H1 (cell line): Measurements from ENCODE around the gene FIG4.
A peak's percentile ranks its signal among the peaks of the same experiment; 100 is the strongest.

Source experiments
- CREB1 ChIP-seq: IDR thresholded peaks from 2 replicates; pipeline ENCODE4 v1.6.1; 2012; ENCODE audit warnings: inconsistent platforms
- NRF1 ChIP-seq: IDR thresholded peaks from 2 replicates; pipeline ENCODE4 v1.6.1; 2011; ENCODE audit warnings: mild to moderate bottlenecking, low read depth, low read length, improper control_type of control experiment
- POLR2A ChIP-seq, 2 experiments: IDR thresholded peaks; 1 replicate in 1 of 2; 2 replicates in 1 of 2; pipeline ENCODE4 v1.6.1; 2011; ENCODE audit warnings: low read depth in 2 of 2, low read length in 2 of 2, mild to moderate bottlenecking in 2 of 2; ENCODE audit errors: control extremely low read depth in 1 of 2
- POLR2AphosphoS5 ChIP-seq: IDR thresholded peaks from 2 replicates; pipeline ENCODE4 v1.6.1; 2011; ENCODE audit warnings: low read depth, low read length
- SIN3A ChIP-seq, 2 experiments: IDR thresholded peaks in 1 of 2; conservative IDR thresholded peaks in 1 of 2; 2 replicates each; pipeline ENCODE4 v1.6.1; 2011 to 2012; ENCODE audit warnings: low read length in 2 of 2, improper control_type of control experiment in 1 of 2, low read depth in 1 of 2, mild to moderate bottlenecking in 1 of 2
- SRF ChIP-seq: IDR thresholded peaks from 2 replicates; pipeline ENCODE4 v1.6.1; 2011; ENCODE audit warnings: mild to moderate bottlenecking, low read depth, low read length, moderate library complexity
- ZNF274 ChIP-seq: IDR thresholded peaks from 2 replicates; pipeline ENCODE4 v1.7.0; 2012; ENCODE audit warnings: low read length, borderline replicate concordance; ENCODE audit errors: extremely low read depth
- TF ChIP-seq, protein P1 (sequence below), 3 experiments: IDR thresholded peaks; 1 replicate in 2 of 3; 2 replicates in 1 of 3; pipeline versions ENCODE4 v1.5.1 to v1.6.1; 2011; ENCODE audit warnings: low read length in 3 of 3, mild to moderate bottlenecking in 3 of 3, inconsistent platforms in 2 of 3, low read depth in 1 of 3, moderate library complexity in 1 of 3; ENCODE audit not compliant: insufficient read depth in 1 of 3; ENCODE audit errors: control extremely low read depth in 1 of 3
- TF ChIP-seq, protein P2 (sequence below): IDR thresholded peaks from 2 replicates; pipeline ENCODE4 v1.6.1; 2011; ENCODE audit warnings: low read length, improper control_type of control experiment

DNA sequence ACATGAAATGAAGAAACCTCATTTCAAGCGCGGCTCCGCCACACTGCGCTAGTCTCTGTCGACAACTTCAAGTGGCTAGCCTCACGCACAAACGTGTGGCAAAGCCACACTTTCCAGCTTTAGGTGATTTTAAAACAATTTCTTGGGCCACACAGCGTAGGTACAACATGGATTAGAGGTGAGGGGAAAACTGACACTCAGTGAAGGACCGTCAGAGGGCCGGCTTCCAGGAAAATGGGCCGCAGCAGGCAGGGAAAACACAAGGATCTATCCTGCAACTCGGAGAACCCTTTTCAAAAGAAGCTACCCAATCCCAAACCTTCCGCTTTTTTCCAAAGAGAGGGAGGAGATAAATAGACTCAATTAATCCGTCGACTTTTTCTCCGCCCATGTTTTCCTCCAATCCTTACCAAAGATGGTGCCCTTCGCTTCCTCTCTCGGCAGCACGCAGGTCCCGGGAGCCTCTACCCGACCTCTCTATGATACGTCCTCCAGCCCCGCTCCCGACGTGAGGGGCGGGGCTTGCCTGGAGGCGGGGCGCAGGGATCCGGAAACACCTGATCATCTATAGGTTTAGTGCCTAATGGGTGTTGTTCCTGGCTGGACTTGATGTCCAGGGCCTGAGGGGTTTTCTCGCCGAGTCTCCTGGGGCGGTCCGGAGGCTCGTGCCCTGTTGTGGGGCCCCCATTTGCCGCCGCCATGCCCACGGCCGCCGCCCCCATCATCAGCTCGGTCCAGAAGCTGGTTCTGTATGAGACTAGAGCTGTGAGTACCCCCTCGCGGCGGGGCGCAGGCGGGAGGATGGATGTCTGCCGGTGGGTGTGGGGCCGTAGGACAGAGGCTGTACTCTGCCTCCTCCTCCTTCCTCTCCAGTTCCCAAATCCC, at the start of gene FIG4, which contains the start of gene AK9:
- TF ChIP-seq POLR2A (IDR thresholded peaks at IDR 0.05; ENCODE audit: control extremely low read depth in 1 of 2, low read depth in 2 of 2, low read length in 2 of 2) (peak; percentile 57 to 71), SIN3A (conservative IDR thresholded peaks at IDR 0.05 in 1 of 2, IDR thresholded peaks at IDR 0.05 in 1 of 2; ENCODE audit: low read depth in 1 of 2, low read length in 2 of 2) (peak in 1 of 2 experiments; percentile 66; a peak in 2 of 4 replicates), POLR2AphosphoS5 (peak; percentile 14), SRF (peak; percentile 45; the same call in 1 of the 2 replicates), CREB1 (peak; percentile 61; the same call in 1 of the 2 replicates), NRF1 (peak; percentile 47), ZNF274 (no peak)
- TF ChIP-seq, protein P1, sequence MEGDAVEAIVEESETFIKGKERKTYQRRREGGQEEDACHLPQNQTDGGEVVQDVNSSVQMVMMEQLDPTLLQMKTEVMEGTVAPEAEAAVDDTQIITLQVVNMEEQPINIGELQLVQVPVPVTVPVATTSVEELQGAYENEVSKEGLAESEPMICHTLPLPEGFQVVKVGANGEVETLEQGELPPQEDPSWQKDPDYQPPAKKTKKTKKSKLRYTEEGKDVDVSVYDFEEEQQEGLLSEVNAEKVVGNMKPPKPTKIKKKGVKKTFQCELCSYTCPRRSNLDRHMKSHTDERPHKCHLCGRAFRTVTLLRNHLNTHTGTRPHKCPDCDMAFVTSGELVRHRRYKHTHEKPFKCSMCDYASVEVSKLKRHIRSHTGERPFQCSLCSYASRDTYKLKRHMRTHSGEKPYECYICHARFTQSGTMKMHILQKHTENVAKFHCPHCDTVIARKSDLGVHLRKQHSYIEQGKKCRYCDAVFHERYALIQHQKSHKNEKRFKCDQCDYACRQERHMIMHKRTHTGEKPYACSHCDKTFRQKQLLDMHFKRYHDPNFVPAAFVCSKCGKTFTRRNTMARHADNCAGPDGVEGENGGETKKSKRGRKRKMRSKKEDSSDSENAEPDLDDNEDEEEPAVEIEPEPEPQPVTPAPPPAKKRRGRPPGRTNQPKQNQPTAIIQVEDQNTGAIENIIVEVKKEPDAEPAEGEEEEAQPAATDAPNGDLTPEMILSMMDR (IDR thresholded peaks at IDR 0.05; ENCODE audit: control extremely low read depth in 1 of 3, insufficient read depth in 1 of 3, low read depth in 1 of 3, low read length in 3 of 3), result 0 out of 4 replicates have a peak, but pooled peaks of 1 of the 3 experiments have one; percentile 6
- TF ChIP-seq, protein P2, sequence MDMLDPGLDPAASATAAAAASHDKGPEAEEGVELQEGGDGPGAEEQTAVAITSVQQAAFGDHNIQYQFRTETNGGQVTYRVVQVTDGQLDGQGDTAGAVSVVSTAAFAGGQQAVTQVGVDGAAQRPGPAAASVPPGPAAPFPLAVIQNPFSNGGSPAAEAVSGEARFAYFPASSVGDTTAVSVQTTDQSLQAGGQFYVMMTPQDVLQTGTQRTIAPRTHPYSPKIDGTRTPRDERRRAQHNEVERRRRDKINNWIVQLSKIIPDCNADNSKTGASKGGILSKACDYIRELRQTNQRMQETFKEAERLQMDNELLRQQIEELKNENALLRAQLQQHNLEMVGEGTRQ, result no peak
